Suprapubic skin (tissue), 3 donors: ENCODE data around the gene CELF4.

Source experiments
- CTCF ChIP-seq, 2 donors: fragments of 200-600 bp in 1 of 2; fragments of 450-650 bp in 1 of 2; sonication (generic) in 1 of 2; IDR thresholded peaks; one replicate each; pipeline ENCODE4 v1.5.1; 2016 to 2019; ENCODE audit warnings: antibody characterized with exemption in 2 of 2, mild to moderate bottlenecking in 1 of 2, moderate library complexity in 1 of 2
- EP300 ChIP-seq: sonication (generic); formaldehyde crosslinking; IDR thresholded peaks from one replicate; pipeline ENCODE4 v1.6.1; 2017; ENCODE audit warnings: antibody characterized with exemption
- POLR2A ChIP-seq, 2 donors: fragments of 450-650 bp; IDR thresholded peaks; one replicate each; pipeline ENCODE4 v1.6.1; 2017; ENCODE audit warnings: antibody characterized with exemption in 2 of 2, mild to moderate bottlenecking in 2 of 2, moderate library complexity in 2 of 2

DNA sequence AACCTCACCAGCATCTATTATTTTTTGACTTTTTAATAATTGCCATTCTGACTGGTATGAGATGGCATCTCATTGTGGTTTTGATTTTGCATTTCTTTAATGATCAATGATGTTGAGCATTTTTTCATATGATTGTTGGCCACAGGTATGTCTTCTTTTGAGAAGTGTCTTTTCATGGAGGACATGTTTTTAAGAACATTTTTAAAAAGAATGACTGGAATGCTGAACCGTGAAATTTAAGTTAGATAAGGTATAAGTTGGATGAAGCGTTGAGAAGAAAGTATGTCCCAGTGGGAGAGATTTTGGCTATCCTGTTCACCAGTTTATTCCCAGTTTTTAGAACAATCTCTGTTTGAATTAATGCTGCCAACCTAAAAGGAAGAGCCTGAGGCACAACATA lies 365.9 kb downstream of the CELF4 start:
- no peak for TF ChIP-seq EP300
- TF ChIP-seq CTCF (IDR thresholded peaks at IDR 0.05) = no peak
- no peak for TF ChIP-seq POLR2A (IDR thresholded peaks at IDR 0.05)
